Activated naive CD4-positive, alpha-beta T cell treated with anti-CD3 and anti-CD28 coated beads, Interleukin-2, amount 10 ng/mL, durations not matched to agents 7 days and 5 days (primary cell): ENCODE data around the gene MAPRE2.

Experiments
- CTCF ChIA-PET: fragments of 350-600 bp; sonication (Branson Sonifier 250); formaldehyde crosslinking; loops from one replicate; lab custom pipeline; 2021; ENCODE audit warnings: antibody characterized with exemption; lab: Charles Lee
- DNase-seq: peaks from one replicate; pipeline ENCODE4 v3.0.0-alpha.2; 2020
- H3K27ac Mint-ChIP-seq: one replicate; pipeline ENCODE4 v1.8.0; 2021; ENCODE audit warnings: mild to moderate bottlenecking, moderate library complexity, mixed read lengths
- H3K27me3 Mint-ChIP-seq: one replicate; pipeline ENCODE4 v1.8.0; 2021; ENCODE audit warnings: mild to moderate bottlenecking, mixed read lengths
- H3K36me3 Mint-ChIP-seq: one replicate; pipeline ENCODE4 v1.8.0; 2021; ENCODE audit warnings: mixed read lengths
- H3K4me1 Mint-ChIP-seq: one replicate; pipeline ENCODE4 v1.8.0; 2021; ENCODE audit warnings: mixed read lengths
- H3K4me3 Mint-ChIP-seq: one replicate; pipeline ENCODE4 v1.8.0; 2021; ENCODE audit warnings: mild to moderate bottlenecking, moderate library complexity, mixed read lengths
- H3K9me3 Mint-ChIP-seq: one replicate; pipeline ENCODE4 v1.8.0; 2021; ENCODE audit warnings: mixed read lengths

Gene MAPRE2

GRCh38 chr18:35040988-35041814 lies at the start of gene MAPRE2:
MAPRE2 (plus strand) TSS chr18:35041413; CDS start chr18:35041540, 127 bp downstream.
- Mint-ChIP-seq H3K27ac (peak within 1 kb of the TSS; percentile 92), H3K27me3 (peaks cover 5% of the 10 kb centered on the region), H3K9me3 (no peaks in the 10 kb centered on the region), H3K4me3 (peak within 1 kb of the TSS; percentile 93), H3K4me1 (peaks cover 50% of the 10 kb centered on the region), H3K36me3 (peaks cover 11% of the 10 kb centered on the region)
- DNase-seq, result peak; percentile 99
- CTCF ChIA-PET, result interaction anchor here (0.7 to 4.2 kb wide), 6 partner anchors 10 to 543 kb away, joined by 3 to 53 read pairs (median 3); no protein-coding TSS in a partner anchor

- no peaks in the 10 kb centered on the region for H3K27me3 Mint-ChIP-seq
- no peak overlapping the region for H3K4me3 Mint-ChIP-seq
- no peak for DNase-seq
- no peaks in the 10 kb centered on the region for H3K36me3 Mint-ChIP-seq
- no peak overlapping the region for H3K27ac Mint-ChIP-seq
- CTCF ChIA-PET, result no interaction called here
- H3K4me1 Mint-ChIP-seq, result no peaks in the 10 kb centered on the region
- H3K9me3 Mint-ChIP-seq, result no peaks in the 10 kb centered on the region
Observed at GRCh38 chr18:34991561-34991960, 49.7 kb upstream of the MAPRE2 start.

- Mint-ChIP-seq H3K4me3 (no peak overlapping the region), H3K27me3 (no peaks in the 10 kb centered on the region), H3K4me1 (no peaks in the 10 kb centered on the region), H3K27ac (no peak overlapping the region), H3K36me3 (no peaks in the 10 kb centered on the region), H3K9me3 (no peaks in the 10 kb centered on the region)
- DNase-seq, result no peak
- CTCF ChIA-PET, result interaction anchor here (1.3 kb wide), 2 partner anchors 18 to 150 kb away, joined by 3 read pairs; no protein-coding TSS in a partner anchor
Observed at GRCh38 chr18:34993289-34993688, 47.9 kb upstream of the MAPRE2 start.

- H3K4me3 Mint-ChIP-seq, result no peak overlapping the region
- H3K27ac Mint-ChIP-seq, result no peak overlapping the region
- H3K36me3 Mint-ChIP-seq, result no peaks in the 10 kb centered on the region
- CTCF ChIA-PET, result no interaction called here
- no peaks in the 10 kb centered on the region for H3K4me1 Mint-ChIP-seq
- H3K27me3 Mint-ChIP-seq, result no peaks in the 10 kb centered on the region
- H3K9me3 Mint-ChIP-seq, result no peaks in the 10 kb centered on the region
- DNase-seq, result no peak
Observed at GRCh38 chr18:34995746-34996145, 45.5 kb upstream of the MAPRE2 start.

- H3K36me3 Mint-ChIP-seq, result no peaks in the 10 kb centered on the region
- H3K9me3 Mint-ChIP-seq, result no peaks in the 10 kb centered on the region
- no peak overlapping the region for H3K27ac Mint-ChIP-seq
- DNase-seq, result no peak
- CTCF ChIA-PET, result no interaction called here
- no peaks in the 10 kb centered on the region for H3K4me1 Mint-ChIP-seq
- H3K4me3 Mint-ChIP-seq, result no peak overlapping the region
- H3K27me3 Mint-ChIP-seq, result no peaks in the 10 kb centered on the region
Observed at GRCh38 chr18:34998661-34999060, 42.6 kb upstream of the MAPRE2 start.

GRCh38 chr18:34999756-35000289 lies 41.4 kb upstream of the MAPRE2 start:
- DNase-seq, result no peak
- H3K9me3 Mint-ChIP-seq, result no peaks in the 10 kb centered on the region
- no peaks in the 10 kb centered on the region for H3K4me1 Mint-ChIP-seq
- H3K36me3 Mint-ChIP-seq, result no peaks in the 10 kb centered on the region
- H3K27ac Mint-ChIP-seq, result no peak overlapping the region
- H3K4me3 Mint-ChIP-seq, result no peak overlapping the region
- H3K27me3 Mint-ChIP-seq, result no peaks in the 10 kb centered on the region
- CTCF ChIA-PET, result no interaction called here

GRCh38 chr18:35000457-35000856 lies 40.8 kb upstream of the MAPRE2 start:
- CTCF ChIA-PET, result no interaction called here
- Mint-ChIP-seq H3K4me1 (no peaks in the 10 kb centered on the region), H3K4me3 (no peak overlapping the region), H3K27me3 (no peaks in the 10 kb centered on the region), H3K36me3 (no peaks in the 10 kb centered on the region), H3K9me3 (no peaks in the 10 kb centered on the region), H3K27ac (no peak overlapping the region)
- no peak for DNase-seq

GRCh38 chr18:35002120-35002519 lies 39.1 kb upstream of the MAPRE2 start:
- no peaks in the 10 kb centered on the region for H3K27me3 Mint-ChIP-seq

GRCh38 chr18:35005963-35006577 lies 35.1 kb upstream of the MAPRE2 start:
- no peak overlapping the region for H3K27ac Mint-ChIP-seq
- H3K27me3 Mint-ChIP-seq, result no peaks in the 10 kb centered on the region
- no peak for DNase-seq
- H3K36me3 Mint-ChIP-seq, result no peaks in the 10 kb centered on the region
- H3K4me3 Mint-ChIP-seq, result no peak overlapping the region
- CTCF ChIA-PET, result interaction anchor here (0.8 to 2.5 kb wide), 15 partner anchors 9 to 380 kb away, joined by 3 to 12 read pairs (median 4); no protein-coding TSS in a partner anchor
- H3K9me3 Mint-ChIP-seq, result no peaks in the 10 kb centered on the region
- no peaks in the 10 kb centered on the region for H3K4me1 Mint-ChIP-seq

More at GRCh38 chr18:35002120-35002519, 39.1 kb upstream of the MAPRE2 start:
- no peak for DNase-seq
- Mint-ChIP-seq H3K27ac (no peak overlapping the region), H3K4me1 (no peaks in the 10 kb centered on the region), H3K9me3 (no peaks in the 10 kb centered on the region), H3K36me3 (no peaks in the 10 kb centered on the region), H3K4me3 (no peak overlapping the region)
- CTCF ChIA-PET, result interaction anchor here (1.4 kb wide), 1 partner anchor 135 kb away, joined by 3 read pairs; no protein-coding TSS in a partner anchor

GRCh38 chr18:35010156-35010555 lies 31.1 kb upstream of the MAPRE2 start:
- Mint-ChIP-seq H3K9me3 (no peaks in the 10 kb centered on the region), H3K27ac (no peak overlapping the region), H3K27me3 (no peaks in the 10 kb centered on the region), H3K4me3 (no peak overlapping the region), H3K36me3 (no peaks in the 10 kb centered on the region), H3K4me1 (no peaks in the 10 kb centered on the region)
- no peak for DNase-seq
- CTCF ChIA-PET, result interaction anchor here (1.3 to 1.7 kb wide), 3 partner anchors 16 to 220 kb away, joined by 3 to 5 read pairs (median 3); no protein-coding TSS in a partner anchor

GRCh38 chr18:35010993-35011392 lies 30.2 kb upstream of the MAPRE2 start:
- no peak for DNase-seq
- Mint-ChIP-seq H3K27me3 (no peaks in the 10 kb centered on the region), H3K9me3 (no peaks in the 10 kb centered on the region), H3K27ac (no peak overlapping the region), H3K36me3 (no peaks in the 10 kb centered on the region), H3K4me1 (no peaks in the 10 kb centered on the region), H3K4me3 (no peak overlapping the region)
- CTCF ChIA-PET, result interaction anchor here (1.3 to 1.7 kb wide), 3 partner anchors 17 to 219 kb away, joined by 3 to 5 read pairs (median 3); no protein-coding TSS in a partner anchor

- Mint-ChIP-seq H3K4me1 (no peaks in the 10 kb centered on the region), H3K27me3 (peaks cover 6% of the 10 kb centered on the region), H3K9me3 (no peaks in the 10 kb centered on the region), H3K36me3 (no peaks in the 10 kb centered on the region), H3K27ac (no peak overlapping the region), H3K4me3 (no peak overlapping the region)
- DNase-seq, result no peak
- CTCF ChIA-PET, result no interaction called here
Observed at GRCh38 chr18:35019933-35020332, 21.3 kb upstream of the MAPRE2 start.

- CTCF ChIA-PET, result no interaction called here
Observed at GRCh38 chr18:35022426-35023001, 18.7 kb upstream of the MAPRE2 start.

GRCh38 chr18:35024196-35024595 lies 17.0 kb upstream of the MAPRE2 start:
- peaks cover 22% of the 10 kb centered on the region for H3K4me1 Mint-ChIP-seq
- CTCF ChIA-PET, result interaction anchor here (0.8 to 2.3 kb wide), 2 partner anchors 18 to 362 kb away, joined by 3 to 11 read pairs; no protein-coding TSS in a partner anchor
- H3K27ac Mint-ChIP-seq, result no peak overlapping the region
- H3K4me3 Mint-ChIP-seq, result no peak overlapping the region
- H3K27me3 Mint-ChIP-seq, result no peaks in the 10 kb centered on the region
- H3K9me3 Mint-ChIP-seq, result no peaks in the 10 kb centered on the region
- H3K36me3 Mint-ChIP-seq, result no peaks in the 10 kb centered on the region
- no peak for DNase-seq

More at GRCh38 chr18:35022426-35023001, 18.7 kb upstream of the MAPRE2 start:
- H3K27me3 Mint-ChIP-seq, result peaks cover 6% of the 10 kb centered on the region
- no peaks in the 10 kb centered on the region for H3K36me3 Mint-ChIP-seq
- H3K27ac Mint-ChIP-seq, result no peak overlapping the region
- DNase-seq, result no peak
- peaks cover 13% of the 10 kb centered on the region for H3K4me1 Mint-ChIP-seq
- H3K4me3 Mint-ChIP-seq, result no peak overlapping the region
- H3K9me3 Mint-ChIP-seq, result no peaks in the 10 kb centered on the region
